ENCODE results near the gene RPGR.
A peak's percentile ranks its signal among the peaks of the same experiment; 100 is the strongest.

RPGR gene, protein sequence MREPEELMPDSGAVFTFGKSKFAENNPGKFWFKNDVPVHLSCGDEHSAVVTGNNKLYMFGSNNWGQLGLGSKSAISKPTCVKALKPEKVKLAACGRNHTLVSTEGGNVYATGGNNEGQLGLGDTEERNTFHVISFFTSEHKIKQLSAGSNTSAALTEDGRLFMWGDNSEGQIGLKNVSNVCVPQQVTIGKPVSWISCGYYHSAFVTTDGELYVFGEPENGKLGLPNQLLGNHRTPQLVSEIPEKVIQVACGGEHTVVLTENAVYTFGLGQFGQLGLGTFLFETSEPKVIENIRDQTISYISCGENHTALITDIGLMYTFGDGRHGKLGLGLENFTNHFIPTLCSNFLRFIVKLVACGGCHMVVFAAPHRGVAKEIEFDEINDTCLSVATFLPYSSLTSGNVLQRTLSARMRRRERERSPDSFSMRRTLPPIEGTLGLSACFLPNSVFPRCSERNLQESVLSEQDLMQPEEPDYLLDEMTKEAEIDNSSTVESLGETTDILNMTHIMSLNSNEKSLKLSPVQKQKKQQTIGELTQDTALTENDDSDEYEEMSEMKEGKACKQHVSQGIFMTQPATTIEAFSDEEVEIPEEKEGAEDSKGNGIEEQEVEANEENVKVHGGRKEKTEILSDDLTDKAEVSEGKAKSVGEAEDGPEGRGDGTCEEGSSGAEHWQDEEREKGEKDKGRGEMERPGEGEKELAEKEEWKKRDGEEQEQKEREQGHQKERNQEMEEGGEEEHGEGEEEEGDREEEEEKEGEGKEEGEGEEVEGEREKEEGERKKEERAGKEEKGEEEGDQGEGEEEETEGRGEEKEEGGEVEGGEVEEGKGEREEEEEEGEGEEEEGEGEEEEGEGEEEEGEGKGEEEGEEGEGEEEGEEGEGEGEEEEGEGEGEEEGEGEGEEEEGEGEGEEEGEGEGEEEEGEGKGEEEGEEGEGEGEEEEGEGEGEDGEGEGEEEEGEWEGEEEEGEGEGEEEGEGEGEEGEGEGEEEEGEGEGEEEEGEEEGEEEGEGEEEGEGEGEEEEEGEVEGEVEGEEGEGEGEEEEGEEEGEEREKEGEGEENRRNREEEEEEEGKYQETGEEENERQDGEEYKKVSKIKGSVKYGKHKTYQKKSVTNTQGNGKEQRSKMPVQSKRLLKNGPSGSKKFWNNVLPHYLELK

DNA sequence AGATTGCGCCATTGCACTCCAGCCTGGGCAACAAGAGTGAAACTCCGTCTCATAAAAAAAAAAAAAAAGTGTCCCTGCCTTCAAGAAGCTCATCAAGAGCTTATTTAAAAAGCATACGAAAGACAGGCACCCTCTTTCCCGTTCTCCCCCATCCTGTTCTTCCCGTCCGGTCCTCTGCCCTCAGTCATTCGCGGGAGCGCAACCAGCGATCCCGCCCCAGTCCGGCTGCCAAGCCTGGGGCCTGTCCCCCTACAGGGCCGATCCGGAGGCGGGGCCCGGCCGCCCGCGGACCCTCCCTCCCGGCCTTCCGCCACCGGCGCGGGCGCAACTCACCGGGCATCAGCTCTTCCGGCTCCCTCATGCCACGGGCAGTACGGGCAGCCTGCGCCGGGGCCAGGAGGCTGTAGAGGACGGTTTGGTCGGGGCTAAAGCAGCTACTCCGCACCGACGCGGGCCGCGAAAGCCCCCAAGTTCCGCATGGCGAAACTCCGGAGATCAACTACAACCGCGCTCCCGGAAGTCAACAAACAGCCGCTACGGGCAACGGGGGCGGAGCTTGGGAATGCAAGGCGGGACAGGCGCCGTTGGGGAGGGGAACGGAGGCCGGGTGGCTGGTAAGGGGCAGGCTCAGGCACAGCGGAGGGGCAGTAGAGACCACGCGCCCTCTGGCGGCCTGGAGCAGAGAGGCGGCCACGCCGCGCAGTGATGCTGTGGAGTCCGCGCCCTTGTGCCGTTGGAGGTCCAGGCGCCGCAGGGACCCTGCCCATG lies at the start of gene RPGR:
Gene RPGR (minus strand): TSS at position 503 of the 768 bp plus-strand sequence. CDS start 142 bp downstream, at position 361.
- DNase-seq: peak; percentile 96

DNA sequence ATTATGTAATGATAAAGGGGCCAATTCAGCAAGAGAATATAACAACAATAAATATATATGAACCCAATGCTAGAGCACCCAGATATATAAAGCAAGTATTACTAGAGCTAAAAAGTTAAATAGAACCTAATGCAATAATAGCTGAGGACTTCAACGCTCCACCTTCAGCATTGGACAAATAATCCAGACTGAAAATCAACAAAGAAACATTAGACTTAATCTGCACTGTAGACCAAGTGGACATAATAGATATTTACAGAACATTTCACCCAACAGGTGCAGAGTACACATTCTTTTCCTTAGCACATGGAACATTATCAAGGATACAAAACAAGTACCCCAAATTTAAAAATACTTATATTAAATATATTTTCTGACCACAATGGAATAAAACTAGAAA lies 49.4 kb upstream of the RPGR start:
- peak; percentile 20 for DNase-seq

DNA sequence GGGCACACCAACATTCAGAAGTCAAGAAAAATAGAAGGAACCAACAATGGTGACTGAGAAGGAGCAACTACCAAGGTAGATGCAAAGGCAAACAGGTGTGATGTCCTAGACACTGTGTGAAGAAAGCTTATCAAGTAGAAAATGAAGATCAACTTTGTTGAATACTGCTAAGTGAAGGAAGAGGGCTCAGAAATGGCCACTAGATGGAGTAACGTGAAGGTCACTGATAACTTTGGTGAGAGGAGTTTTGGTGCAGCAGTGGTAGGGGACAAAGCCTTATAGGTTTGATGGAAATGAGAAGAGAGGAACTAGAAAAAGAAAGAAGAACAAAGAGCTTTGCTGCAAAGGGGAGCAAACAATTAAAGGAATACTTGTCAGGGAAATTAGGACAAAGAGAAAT lies 48.6 kb upstream of the RPGR start:
- DNase-seq: peak; percentile 60

DNA sequence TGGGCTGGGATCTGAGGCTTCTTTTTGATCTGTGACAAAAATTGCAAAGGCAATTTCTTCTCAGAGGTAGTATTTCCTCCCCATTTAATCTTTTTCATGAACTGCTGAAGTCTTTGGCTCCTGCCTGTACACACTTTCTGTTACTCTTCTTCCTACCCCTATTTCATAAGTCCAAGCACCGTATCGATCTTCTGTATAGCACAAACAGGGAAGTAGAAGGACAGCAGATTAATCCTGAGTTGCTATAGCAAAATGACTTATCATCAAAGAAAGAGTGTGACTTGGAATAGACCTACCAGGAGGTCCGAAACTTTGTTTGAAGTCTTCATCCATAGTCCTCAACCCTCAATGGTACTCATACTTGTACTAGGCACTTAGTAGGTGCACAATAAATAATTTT lies 47.1 kb upstream of the RPGR start:
- DNase-seq: no peak

DNA sequence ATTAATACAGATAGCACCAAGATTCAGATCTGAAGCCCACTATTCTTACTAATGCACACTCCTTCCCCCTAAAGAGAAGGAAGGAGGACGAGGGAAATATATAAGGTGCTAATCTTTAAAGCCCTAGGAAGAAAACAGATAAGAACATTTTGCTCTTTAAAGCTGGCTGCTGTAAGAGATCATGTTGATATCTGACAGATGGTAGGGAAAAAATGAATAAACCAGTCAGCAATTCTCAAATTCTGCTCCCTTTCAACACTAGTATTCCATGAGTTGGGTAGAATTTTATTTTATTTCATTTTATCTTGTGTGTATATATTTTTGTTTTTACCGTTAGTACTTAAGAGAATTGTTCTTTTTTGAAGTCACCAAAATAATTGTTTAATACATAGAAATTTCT lies 44.3 kb upstream of the RPGR start:
- DNase-seq: no peak

GRCh38 chrX:38368774-38369173 lies 41.5 kb upstream of the RPGR start:
- DNase-seq: no peak

- DNase-seq: no peak
These were observed 38.6 kb upstream of the RPGR start for GRCh38 chrX:38365954-38366353.

- DNase-seq: no peak
These were observed 35.7 kb upstream of the RPGR start for GRCh38 chrX:38363046-38363445.

DNA sequence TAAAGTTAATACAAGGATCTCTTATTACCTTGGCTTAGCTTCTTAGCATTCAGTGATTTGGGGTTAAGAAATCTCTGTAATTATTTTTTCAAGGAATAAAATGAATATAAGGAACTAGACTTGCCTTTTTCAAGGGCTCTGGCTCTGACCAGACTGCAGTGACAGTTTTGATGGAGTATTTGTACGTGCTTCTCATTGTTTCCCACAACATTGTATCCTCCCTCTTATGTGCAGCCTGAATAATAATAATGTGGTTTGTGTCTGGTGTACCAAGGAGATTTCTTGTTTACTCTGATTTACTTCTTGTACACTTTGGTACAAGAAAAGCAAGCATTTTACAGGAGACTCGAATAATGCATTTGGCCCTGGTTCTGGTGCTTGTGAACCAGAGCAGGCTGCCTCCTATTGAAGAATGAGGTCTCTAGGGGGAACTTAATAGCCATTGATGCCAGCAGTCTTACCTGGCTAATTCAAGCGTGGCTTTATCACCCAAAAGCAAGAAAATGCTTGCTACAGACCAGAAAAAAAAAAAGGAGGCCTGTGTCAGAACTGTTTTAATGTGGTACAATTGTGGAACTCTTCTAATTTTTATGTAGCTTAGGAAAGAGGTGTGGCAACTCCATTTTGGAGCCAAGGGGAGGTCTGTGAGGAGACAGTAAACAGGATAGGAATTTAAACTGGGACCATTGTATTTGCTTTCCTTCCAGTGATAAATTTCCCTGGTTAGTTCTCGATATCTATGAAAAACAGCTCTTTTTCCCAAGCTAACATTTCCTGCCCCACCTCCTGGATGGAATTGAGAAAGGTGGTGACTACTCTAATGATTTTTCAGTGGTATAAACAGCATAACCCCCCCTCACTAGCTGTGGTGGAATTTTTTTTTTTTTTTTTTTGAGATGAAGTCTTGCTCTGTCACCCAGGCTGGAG lies 30.7 kb upstream of the RPGR start:
- no peak for DNase-seq

DNA sequence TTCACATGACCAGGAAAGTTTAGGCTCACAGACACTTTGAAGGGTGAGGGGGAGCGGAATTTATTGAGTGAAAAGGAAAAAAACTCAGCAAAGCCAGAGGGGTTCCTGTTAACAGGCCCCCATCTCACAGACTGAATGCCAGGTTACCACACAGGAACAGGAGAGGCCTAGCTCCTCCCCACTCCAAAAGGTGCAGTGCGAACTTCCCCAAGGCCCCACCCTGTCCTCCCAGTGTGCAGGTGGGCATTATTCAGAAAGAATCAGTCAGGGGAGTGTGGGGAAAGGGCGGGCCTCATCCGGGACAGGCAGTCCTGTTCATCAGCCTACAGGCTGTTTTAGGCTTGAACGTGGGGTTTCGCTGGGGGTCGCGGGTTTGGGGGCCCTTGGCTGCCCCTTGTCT lies 29.1 kb upstream of the RPGR start:
- no peak for DNase-seq

- DNase-seq: no peak
These were observed 25.1 kb upstream of the RPGR start, which contains the start of gene OTC for GRCh38 chrX:38352362-38352761. Gene OTC, plus strand, starts transcription at chrX:38352604. Its CDS starts 93 bp downstream, at chrX:38352697.

DNA sequence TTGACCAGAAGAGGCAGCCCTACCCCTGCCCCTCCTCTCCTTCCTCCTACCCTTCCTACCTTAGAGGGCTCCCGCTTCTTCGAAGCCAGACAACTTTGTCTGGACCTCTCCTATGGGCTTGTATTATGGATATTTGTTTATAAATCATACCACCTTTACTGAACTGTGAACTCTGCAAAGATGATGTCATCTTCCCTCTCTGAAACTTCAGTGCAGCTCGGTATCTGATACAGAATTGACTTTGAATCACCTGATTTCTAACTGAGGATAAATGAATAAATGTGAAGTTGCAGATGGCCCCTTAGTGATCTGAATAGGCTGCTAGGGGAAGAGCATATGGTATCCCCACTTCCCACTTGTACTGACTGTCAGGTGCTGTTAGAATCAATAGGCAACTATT lies 24.0 kb upstream of the RPGR start:
- DNase-seq: no peak

- DNase-seq: peak; percentile 18
These were observed 19.8 kb upstream of the RPGR start for GRCh38 chrX:38347136-38347535.

- peak; percentile 3 for DNase-seq
These were observed 18.8 kb upstream of the RPGR start for GRCh38 chrX:38346150-38346549.

DNA sequence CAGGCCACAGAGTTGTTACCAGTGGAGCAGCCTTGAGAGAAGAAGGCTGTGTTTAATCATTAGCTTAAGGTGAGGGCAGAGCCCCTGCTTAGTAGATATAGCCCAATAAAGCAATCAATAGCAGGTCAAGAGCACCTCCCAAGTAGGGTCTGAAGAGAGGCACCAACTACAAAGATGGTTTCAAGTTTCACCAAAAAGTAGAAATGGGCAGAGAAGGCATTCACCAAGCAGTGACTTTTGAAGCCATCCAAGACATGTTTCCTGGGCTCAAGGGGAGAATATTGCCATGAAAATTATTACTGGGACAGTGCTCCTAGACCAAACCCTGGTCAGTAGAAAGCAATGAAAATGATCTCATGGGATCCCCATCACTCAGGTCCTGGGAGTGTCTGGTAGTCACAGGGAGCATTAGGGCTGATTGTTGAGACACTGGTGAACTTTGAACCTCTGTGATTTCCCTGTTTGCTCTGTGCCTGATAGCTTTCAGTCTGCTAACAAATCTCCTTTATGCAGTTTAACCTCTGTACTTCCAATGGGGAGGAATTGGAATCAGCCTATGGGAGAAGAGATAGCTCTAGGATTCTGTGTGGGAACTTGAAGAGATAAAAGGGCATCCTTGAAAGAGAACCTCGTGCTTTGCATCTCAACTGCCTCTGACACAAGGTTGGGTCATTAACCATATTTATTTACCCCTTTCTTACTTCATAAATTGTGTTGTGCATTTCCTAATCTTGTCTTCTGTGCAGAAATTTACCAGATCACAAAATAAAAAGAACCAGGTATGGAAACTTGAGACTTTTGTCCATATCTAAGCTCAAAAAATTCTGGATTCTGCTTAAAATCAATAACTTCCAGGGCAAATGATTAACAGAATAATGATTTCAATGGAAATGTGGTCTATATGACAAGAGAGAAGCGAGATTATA lies 15.8 kb upstream of the RPGR start:
- peak; percentile 49 for DNase-seq

GRCh38 chrX:38341442-38341841 lies 14.1 kb upstream of the RPGR start:
- no peak for DNase-seq

- DNase-seq: no peak
These were observed 9.4 kb upstream of the RPGR start for GRCh38 chrX:38336538-38337240.

DNA sequence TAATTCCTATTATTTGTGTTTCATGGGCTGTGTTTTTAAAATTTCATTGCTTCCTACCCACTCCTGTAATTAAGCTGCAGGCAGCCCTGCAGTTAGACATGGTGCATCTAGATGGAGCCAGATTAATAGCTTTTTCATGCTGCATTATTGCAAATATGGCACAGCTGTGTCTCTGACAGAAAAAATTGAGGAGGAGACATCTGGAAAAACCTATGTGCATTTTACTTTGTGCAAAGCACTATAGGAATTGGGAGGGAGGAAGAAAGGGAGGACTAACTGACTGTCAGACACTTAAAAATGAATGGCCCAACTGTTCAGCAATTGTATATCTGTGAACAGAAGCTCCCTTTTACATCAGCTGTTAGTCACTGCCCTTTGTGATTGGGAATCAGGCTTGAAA lies 8.1 kb upstream of the RPGR start:
- peak; percentile 15 for DNase-seq

DNA sequence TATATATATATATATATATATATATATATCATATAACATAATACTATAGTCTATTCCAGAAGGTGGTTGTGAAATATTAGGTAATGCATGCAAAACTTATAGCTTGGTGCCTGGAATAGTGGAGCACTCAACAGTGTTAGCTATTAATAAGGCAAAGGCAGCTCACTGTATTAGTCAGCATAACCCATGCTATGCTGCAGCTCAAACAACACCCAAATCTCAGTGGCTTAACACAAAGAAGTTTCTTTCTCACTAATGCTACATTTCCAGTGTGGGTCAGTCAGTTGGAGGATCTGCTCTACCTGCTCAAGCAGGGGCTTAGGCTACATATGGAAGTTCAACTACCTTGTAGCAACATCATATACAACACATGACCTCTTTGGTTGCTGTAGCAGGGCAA lies 5.2 kb upstream of the RPGR start:
- DNase-seq: no peak

DNA sequence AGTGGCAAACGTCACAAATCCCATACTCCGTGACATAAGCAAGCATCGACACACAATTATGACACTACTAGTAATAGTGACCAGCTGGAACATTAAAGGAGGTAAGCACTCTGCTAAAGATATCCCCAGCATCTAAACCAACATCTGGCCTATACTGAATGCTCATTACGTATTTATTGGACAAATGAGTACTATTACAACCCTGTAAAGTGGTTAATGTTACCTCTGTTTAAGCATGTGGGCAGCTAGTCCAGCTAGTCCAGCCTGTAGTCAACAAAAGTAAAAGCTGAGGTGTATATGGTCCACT lies 419 bp upstream of the RPGR start:
- no peak for DNase-seq
